Breast epithelium (tissue), 3 donors: ENCODE data around the gene PRPF39.

Experiments
- CTCF ChIP-seq, 3 donors: fragments of 450-650 bp; IDR thresholded peaks; one replicate each; pipeline ENCODE4 v1.5.1; 2016 to 2017; ENCODE audit warnings: antibody characterized with exemption in 3 of 3, mild to moderate bottlenecking in 3 of 3, moderate library complexity in 3 of 3
- POLR2A ChIP-seq: fragments of 450-650 bp; IDR thresholded peaks from one replicate; pipeline ENCODE4 v1.6.1; 2016; ENCODE audit warnings: antibody characterized with exemption, mild to moderate bottlenecking, moderate library complexity

GRCh38 chr14:45089813-45090212, 5.9 kb downstream of the PRPF39 start:
- TF ChIP-seq CTCF (IDR thresholded peaks at IDR 0.05) (no peak), POLR2A (no peak)
